Neural cell (in vitro differentiated cells): ENCODE measurements around the gene CBLB. TPM values are rescaled to one million over a fixed set of nuclear protein-coding genes. Genes with fewer than 3 reads are reported as not detected.

Source experiments
- H2AFZ ChIP-seq: fragments of 200-600, 300-800 bp; sonication (generic), shearing (Covaris generic); 2 replicates; pipeline ENCODE4 v1.6.0; 2014; ENCODE audit warnings: low read depth, mild to moderate bottlenecking, antibody characterized with exemption, low read length, moderate library complexity
- H3F3A ChIP-seq: fragments of 200-600 bp; shearing (Covaris generic); 2 replicates; pipeline ENCODE4 v1.6.1; 2016; ENCODE audit warnings: mild to moderate bottlenecking, moderate library complexity, mixed read lengths, antibody characterized with exemption, low read length; ENCODE audit not compliant: insufficient read depth, poor library complexity, severe bottlenecking
- H3K27ac ChIP-seq: fragments of 200-600, 300-800 bp; sonication (generic), shearing (Covaris generic); 2 replicates; pipeline ENCODE4 v1.5.1; 2014; ENCODE audit warnings: mild to moderate bottlenecking, low read length, moderate library complexity
- H3K27me3 ChIP-seq: fragments of 300-800, 200-600 bp; sonication (generic), shearing (Covaris generic); 2 replicates; pipeline ENCODE4 v1.6.0; 2014; ENCODE audit warnings: mild to moderate bottlenecking, low read depth, low read length, moderate library complexity; ENCODE audit not compliant: insufficient read depth
- H3K36me3 ChIP-seq: fragments of 300-800, 200-600 bp; sonication (generic), shearing (Covaris generic); 2 replicates; pipeline ENCODE4 v1.5.1; 2014; ENCODE audit warnings: mild to moderate bottlenecking, antibody characterized with exemption, low read length, moderate library complexity; ENCODE audit not compliant: insufficient read depth
- H3K4me2 ChIP-seq: fragments of 300-800, 200-600 bp; sonication (generic), shearing (Covaris generic); 2 replicates; pipeline ENCODE4 v1.6.0; 2014; ENCODE audit warnings: mild to moderate bottlenecking, low read length
- H3K4me3 ChIP-seq: fragments of 300-800, 200-600 bp; sonication (generic), shearing (Covaris generic); 2 replicates; pipeline ENCODE4 v1.5.1; 2014; ENCODE audit warnings: mild to moderate bottlenecking, low read length, moderate library complexity
- H3K79me2 ChIP-seq: fragments of 200-600 bp; shearing (Covaris generic); replicated peaks from 2 replicates; pipeline ENCODE4 v1.6.0; 2014; ENCODE audit warnings: mild to moderate bottlenecking, low read length, moderate library complexity; ENCODE audit not compliant: insufficient read depth
- H3K9ac ChIP-seq: fragments of 300-800, 200-600 bp; sonication (generic), shearing (Covaris generic); 2 replicates; pipeline ENCODE4 v1.6.1; 2016; ENCODE audit warnings: mild to moderate bottlenecking, low read length, mixed read lengths
- H3K9me2 ChIP-seq: fragments of 200-600 bp; shearing (Covaris generic); 2 replicates; pipeline ENCODE4 v1.6.1; 2016; ENCODE audit warnings: mild to moderate bottlenecking, low read length, mixed read lengths; ENCODE audit not compliant: insufficient read depth
- H3K9me3 ChIP-seq: fragments of 200-600, 300-800 bp; sonication (generic), shearing (Covaris generic); 2 replicates; pipeline ENCODE4 v1.6.1; 2016; ENCODE audit warnings: mild to moderate bottlenecking, mixed run types, low read length, moderate library complexity, mixed read lengths
- H4K20me1 ChIP-seq: fragments of 200-600 bp; shearing (Covaris generic); 2 replicates; pipeline ENCODE4 v1.6.1; 2016; ENCODE audit warnings: mild to moderate bottlenecking, mixed run types; ENCODE audit not compliant: insufficient read depth
- EP300 ChIP-seq: fragments of 450-650 bp; conservative IDR thresholded peaks from 2 replicates; pipeline ENCODE4 v1.6.1; 2014; ENCODE audit warnings: antibody characterized with exemption, mild to moderate bottlenecking, moderate library complexity; ENCODE audit not compliant: poor library complexity, severe bottlenecking
- EZH2 ChIP-seq: fragments of 200-600, 300-800 bp; shearing (Covaris generic), sonication (generic); IDR thresholded peaks from 2 replicates; pipeline ENCODE4 v1.6.1; 2014; ENCODE audit warnings: antibody characterized with exemption, low read length, borderline replicate concordance, mild to moderate bottlenecking; ENCODE audit not compliant: insufficient read depth, poor library complexity, severe bottlenecking
- MXI1 ChIP-seq: fragments of 450-650 bp; conservative IDR thresholded peaks from 2 replicates; pipeline ENCODE4 v1.6.1; 2014; ENCODE audit warnings: antibody characterized with exemption, mild to moderate bottlenecking; ENCODE audit not compliant: poor library complexity, severe bottlenecking
- POLR2AphosphoS5 ChIP-seq: IDR thresholded peaks from 2 replicates; pipeline ENCODE4 v1.6.1; 2012
- RAD21 ChIP-seq: fragments of 450-650 bp; conservative IDR thresholded peaks from 2 replicates; pipeline ENCODE4 v1.6.1; 2014; ENCODE audit warnings: antibody characterized with exemption, mild to moderate bottlenecking, moderate library complexity
- SMC3 ChIP-seq: fragments of 450-650 bp; conservative IDR thresholded peaks from 2 replicates; pipeline ENCODE4 v1.6.1; 2014; ENCODE audit warnings: antibody characterized with exemption, mild to moderate bottlenecking, moderate library complexity; ENCODE audit not compliant: poor library complexity
- TAF1 ChIP-seq: IDR thresholded peaks from 2 replicates; pipeline ENCODE4 v1.6.1; 2012; ENCODE audit warnings: low read depth
- polyA plus RNA-seq: library from polyadenylated mRNA; depleted of rRNA; stranded (reverse); fragments of >200 nt; gene quantifications from 2 replicates; pipeline ENCODE4 v1.2.3, GENCODE V29; 2014
- TF ChIP-seq, protein P1 (sequence below): IDR thresholded peaks from 2 replicates; pipeline ENCODE4 v1.6.1; 2012; ENCODE audit warnings: borderline replicate concordance
- TF ChIP-seq, protein P2 (sequence below): fragments of 450-650 bp; IDR thresholded peaks from 2 replicates; pipeline ENCODE4 v1.5.1; 2014; ENCODE audit warnings: antibody characterized with exemption, mild to moderate bottlenecking, moderate library complexity; ENCODE audit not compliant: poor library complexity, severe bottlenecking

CBLB gene
- polyA plus RNA-seq, 1 donor from 2014 or later, result 36.4 TPM

DNA sequence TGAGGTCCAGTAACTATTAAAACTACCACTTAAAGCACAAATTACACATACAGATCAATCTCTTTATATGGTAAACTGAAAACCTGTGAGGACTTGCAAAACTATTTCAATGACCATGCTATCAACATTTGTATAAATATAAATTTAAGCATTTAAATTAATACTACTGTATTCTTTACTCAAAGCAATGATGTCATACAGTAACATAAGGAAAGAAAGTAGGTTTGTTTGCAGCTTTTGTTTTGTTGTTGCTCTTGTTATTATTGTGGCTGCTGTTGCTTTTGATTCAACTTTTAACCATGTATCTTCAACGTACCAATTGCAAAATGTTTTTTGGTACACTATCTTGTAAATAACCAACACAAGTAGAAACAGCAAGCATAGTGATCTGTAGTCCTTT lies 22.0 kb downstream of the CBLB start:
- H3K36me3 ChIP-seq, result peaks cover 15% of the 10 kb centered on the region
- TF ChIP-seq EZH2, result no peak
- no peak for TF ChIP-seq RAD21
- H3K27me3 ChIP-seq, result no peaks in the 10 kb centered on the region
- no peaks in the 10 kb centered on the region for H3F3A ChIP-seq
- H3K79me2 ChIP-seq, result peaks cover 21% of the 10 kb centered on the region
- H3K4me3 ChIP-seq, result no peak overlapping the region
- H2AFZ ChIP-seq, result no peak overlapping the region
- no peaks in the 10 kb centered on the region for H4K20me1 ChIP-seq
- no peaks in the 10 kb centered on the region for H3K9me2 ChIP-seq
- no peaks in the 10 kb centered on the region for H3K9me3 ChIP-seq
- H3K9ac ChIP-seq, result no peak overlapping the region
- H3K4me2 ChIP-seq, result no peak overlapping the region
- H3K27ac ChIP-seq, result no peak overlapping the region

DNA sequence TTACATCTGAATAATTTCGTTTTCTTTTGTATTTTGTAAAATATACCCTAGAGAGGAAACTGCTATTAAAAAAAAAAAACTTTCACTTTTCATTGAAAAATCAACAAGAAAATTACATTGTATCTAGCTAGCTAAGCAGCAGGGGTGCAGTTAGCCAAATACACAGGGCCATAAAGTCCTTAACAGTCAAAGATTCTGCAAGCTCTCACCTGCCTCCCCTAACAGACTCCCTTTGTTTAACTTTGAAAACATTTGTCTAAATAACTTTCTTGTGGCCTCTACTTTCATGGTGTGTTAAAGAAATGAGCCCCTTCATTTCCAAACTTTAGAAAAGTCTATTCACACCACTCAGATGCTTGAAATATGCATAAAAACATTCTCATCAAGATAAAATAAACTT lies 23.3 kb downstream of the CBLB start:
- TF ChIP-seq, protein P1, sequence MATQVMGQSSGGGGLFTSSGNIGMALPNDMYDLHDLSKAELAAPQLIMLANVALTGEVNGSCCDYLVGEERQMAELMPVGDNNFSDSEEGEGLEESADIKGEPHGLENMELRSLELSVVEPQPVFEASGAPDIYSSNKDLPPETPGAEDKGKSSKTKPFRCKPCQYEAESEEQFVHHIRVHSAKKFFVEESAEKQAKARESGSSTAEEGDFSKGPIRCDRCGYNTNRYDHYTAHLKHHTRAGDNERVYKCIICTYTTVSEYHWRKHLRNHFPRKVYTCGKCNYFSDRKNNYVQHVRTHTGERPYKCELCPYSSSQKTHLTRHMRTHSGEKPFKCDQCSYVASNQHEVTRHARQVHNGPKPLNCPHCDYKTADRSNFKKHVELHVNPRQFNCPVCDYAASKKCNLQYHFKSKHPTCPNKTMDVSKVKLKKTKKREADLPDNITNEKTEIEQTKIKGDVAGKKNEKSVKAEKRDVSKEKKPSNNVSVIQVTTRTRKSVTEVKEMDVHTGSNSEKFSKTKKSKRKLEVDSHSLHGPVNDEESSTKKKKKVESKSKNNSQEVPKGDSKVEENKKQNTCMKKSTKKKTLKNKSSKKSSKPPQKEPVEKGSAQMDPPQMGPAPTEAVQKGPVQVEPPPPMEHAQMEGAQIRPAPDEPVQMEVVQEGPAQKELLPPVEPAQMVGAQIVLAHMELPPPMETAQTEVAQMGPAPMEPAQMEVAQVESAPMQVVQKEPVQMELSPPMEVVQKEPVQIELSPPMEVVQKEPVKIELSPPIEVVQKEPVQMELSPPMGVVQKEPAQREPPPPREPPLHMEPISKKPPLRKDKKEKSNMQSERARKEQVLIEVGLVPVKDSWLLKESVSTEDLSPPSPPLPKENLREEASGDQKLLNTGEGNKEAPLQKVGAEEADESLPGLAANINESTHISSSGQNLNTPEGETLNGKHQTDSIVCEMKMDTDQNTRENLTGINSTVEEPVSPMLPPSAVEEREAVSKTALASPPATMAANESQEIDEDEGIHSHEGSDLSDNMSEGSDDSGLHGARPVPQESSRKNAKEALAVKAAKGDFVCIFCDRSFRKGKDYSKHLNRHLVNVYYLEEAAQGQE, result no peak
- TF ChIP-seq POLR2AphosphoS5, result no peak
- TF ChIP-seq SMC3, result no peak
- no peak for TF ChIP-seq MXI1
- TF ChIP-seq EP300, result no peak
- TF ChIP-seq RAD21, result no peak
- TF ChIP-seq, protein P2, sequence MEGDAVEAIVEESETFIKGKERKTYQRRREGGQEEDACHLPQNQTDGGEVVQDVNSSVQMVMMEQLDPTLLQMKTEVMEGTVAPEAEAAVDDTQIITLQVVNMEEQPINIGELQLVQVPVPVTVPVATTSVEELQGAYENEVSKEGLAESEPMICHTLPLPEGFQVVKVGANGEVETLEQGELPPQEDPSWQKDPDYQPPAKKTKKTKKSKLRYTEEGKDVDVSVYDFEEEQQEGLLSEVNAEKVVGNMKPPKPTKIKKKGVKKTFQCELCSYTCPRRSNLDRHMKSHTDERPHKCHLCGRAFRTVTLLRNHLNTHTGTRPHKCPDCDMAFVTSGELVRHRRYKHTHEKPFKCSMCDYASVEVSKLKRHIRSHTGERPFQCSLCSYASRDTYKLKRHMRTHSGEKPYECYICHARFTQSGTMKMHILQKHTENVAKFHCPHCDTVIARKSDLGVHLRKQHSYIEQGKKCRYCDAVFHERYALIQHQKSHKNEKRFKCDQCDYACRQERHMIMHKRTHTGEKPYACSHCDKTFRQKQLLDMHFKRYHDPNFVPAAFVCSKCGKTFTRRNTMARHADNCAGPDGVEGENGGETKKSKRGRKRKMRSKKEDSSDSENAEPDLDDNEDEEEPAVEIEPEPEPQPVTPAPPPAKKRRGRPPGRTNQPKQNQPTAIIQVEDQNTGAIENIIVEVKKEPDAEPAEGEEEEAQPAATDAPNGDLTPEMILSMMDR, result no peak
- no peak for TF ChIP-seq EZH2
- no peak for TF ChIP-seq TAF1
- H3F3A ChIP-seq, result no peaks in the 10 kb centered on the region
- no peaks in the 10 kb centered on the region for H3K9me3 ChIP-seq

GRCh38 chr3:105844704-105845103 lies 24.1 kb downstream of the CBLB start:
- Histone ChIP-seq H3K4me2 (no peak overlapping the region), H3K36me3 (peaks cover 6% of the 10 kb centered on the region), H2AFZ (no peak overlapping the region), H3K9me3 (no peaks in the 10 kb centered on the region), H4K20me1 (no peaks in the 10 kb centered on the region), H3F3A (no peaks in the 10 kb centered on the region), H3K79me2 (peaks cover 21% of the 10 kb centered on the region), H3K9me2 (no peaks in the 10 kb centered on the region), H3K27ac (no peak overlapping the region), H3K27me3 (no peaks in the 10 kb centered on the region), H3K4me3 (no peak overlapping the region), H3K9ac (no peak overlapping the region)
- TF ChIP-seq MXI1 (no peak), RAD21 (no peak), EP300 (no peak), SMC3 (no peak), TAF1 (no peak), EZH2 (no peak)
- TF ChIP-seq, protein P2, result no peak
- TF ChIP-seq, protein P1, result no peak

More for the DNA sequence above, 23.3 kb downstream of the CBLB start:
- Histone ChIP-seq H3K36me3 (peaks cover 6% of the 10 kb centered on the region), H2AFZ (no peak overlapping the region), H3K9ac (no peak overlapping the region), H4K20me1 (no peaks in the 10 kb centered on the region), H3K4me2 (no peak overlapping the region), H3K9me2 (no peaks in the 10 kb centered on the region), H3K4me3 (no peak overlapping the region), H3K27me3 (no peaks in the 10 kb centered on the region), H3K79me2 (peaks cover 21% of the 10 kb centered on the region), H3K27ac (no peak overlapping the region)
